Sigmoid colon (tissue), 7 donors: Measurements from ENCODE around the gene TBC1D3D. TPM values are rescaled to one million over a fixed set of nuclear protein-coding genes. Genes with fewer than 3 reads are reported as not detected.
"Not testable (repeated sequence)": the region's sequence is repeated elsewhere in the genome, so short reads cannot be mapped to it uniquely, and the experiment has no call there.

ENCODE experiments used
- DNase-seq: peaks from one replicate; pipeline ENCODE4 v3.0.0-alpha.2; 2019
- H3K27ac ChIP-seq, 4 donors: fragments of 200-600 bp; sonication (generic); one replicate each; pipeline ENCODE4 v1.5.1; 2016 to 2019; ENCODE audit warnings: mild to moderate bottlenecking in 1 of 4
- H3K27me3 ChIP-seq, 3 donors: fragments of 200-600 bp; sonication (generic); one replicate each; pipeline ENCODE4 v1.5.1; 2019; ENCODE audit warnings: mild to moderate bottlenecking in 1 of 3
- H3K36me3 ChIP-seq, 4 donors: fragments of 200-600 bp; sonication (generic); one replicate each; pipeline ENCODE4 v1.5.1; 2016 to 2019
- H3K4me1 ChIP-seq, 4 donors: fragments of 200-600 bp; sonication (generic); one replicate each; pipeline ENCODE4 v1.5.1; 2017 to 2019
- H3K4me3 ChIP-seq, 4 donors: fragments of 200-600 bp; sonication (generic); one replicate each; pipeline ENCODE4 v1.5.1; 2017 to 2019; ENCODE audit warnings: mild to moderate bottlenecking in 2 of 4, moderate library complexity in 1 of 4
- H3K9me3 ChIP-seq, 4 donors: fragments of 200-600 bp in 3 of 4; sonication (generic) in 3 of 4; one replicate each; pipeline versions ENCODE4 v1.5.1 to v1.6.1; 2013 to 2019
- WGBS, 2 donors: extraction: QIAGEN DNeasy Blood & Tissue Kit; methylation state at CpG; one replicate each; pipeline ENCODE4 v1.1.7; 2013; 5-methylcytosine and 5-hydroxymethylcytosine counted together
- intact Hi-C: fragments of 100-400 bp; cut with DNase I; formaldehyde crosslinking; loops from one replicate; pipeline ENCODE4 v1.15.1; 2023
- polyA plus RNA-seq, 3 donors: library from polyadenylated mRNA; stranded (reverse); fragments of 200-250 nt; gene quantifications; one replicate each; pipeline ENCODE4 v1.2.3, GENCODE V29; 2013
- total RNA-seq, 4 donors: library from RNA; depleted of rRNA; stranded (reverse); fragments of >200 nt; gene quantifications; one replicate each; pipeline ENCODE4 v1.1.0, GENCODE V29; 2016
- donor health status: healthy with polysubstance abuse.
- donor health status: Bipolar disorder and iron deficiency.
- donor health status: healthy.

The TBC1D3D gene
- total RNA-seq (not detected), polyA plus RNA-seq (1 to 10 TPM in 1 of 3 donors, not detected in 2; 2.1 TPM)

DNA sequence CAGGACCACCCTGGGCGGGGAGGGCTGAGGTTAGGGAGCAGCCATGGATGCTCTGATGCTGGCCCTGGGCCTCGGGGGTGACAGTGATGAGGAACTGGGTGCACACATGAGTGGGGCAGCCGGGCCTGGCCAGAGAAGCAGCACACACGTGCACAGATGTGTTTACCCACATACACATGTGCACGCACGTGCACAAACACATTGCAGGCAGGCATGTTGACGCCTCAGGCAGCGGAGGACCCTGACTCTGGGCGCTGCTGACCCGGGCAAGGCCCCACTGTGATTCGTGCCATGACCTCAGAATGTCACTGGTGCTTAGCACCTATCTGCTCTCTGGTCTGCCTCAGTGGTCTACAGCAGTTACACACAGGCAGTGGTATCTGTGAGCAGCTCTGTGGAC is at the start of gene TBC1D3D:
TBC1D3D (plus strand) TSS at position 301 of the 400 bp plus-strand sequence. CDS start 1,585 bp downstream, outside the sequence.
- DNase-seq, H3K36me3 ChIP-seq, H3K27me3 ChIP-seq, H3K9me3 ChIP-seq, H3K4me3 ChIP-seq, intact Hi-C loops, H3K4me1 ChIP-seq, H3K27ac ChIP-seq: not testable (repeated sequence)
- WGBS, 2 donors: no CpG with 5 or more reads among the region's 11 CpGs

DNA sequence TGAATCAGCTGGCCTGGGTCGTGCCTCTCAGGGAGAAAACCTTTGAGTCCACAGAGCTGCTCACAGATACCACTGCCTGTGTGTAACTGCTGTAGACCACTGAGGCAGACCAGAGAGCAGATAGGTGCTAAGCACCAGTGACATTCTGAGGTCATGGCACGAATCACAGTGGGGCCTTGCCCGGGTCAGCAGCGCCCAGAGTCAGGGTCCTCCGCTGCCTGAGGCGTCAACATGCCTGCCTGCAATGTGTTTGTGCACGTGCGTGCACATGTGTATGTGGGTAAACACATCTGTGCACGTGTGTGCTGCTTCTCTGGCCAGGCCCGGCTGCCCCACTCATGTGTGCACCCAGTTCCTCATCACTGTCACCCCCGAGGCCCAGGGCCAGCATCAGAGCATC is 14.8 kb upstream of the TBC1D3D start, which contains the start of gene TBC1D3L:
TBC1D3L (minus strand) TSS at position 101 of the 400 bp plus-strand sequence. CDS start 1,540 bp downstream, outside the sequence.
- intact Hi-C loops, H3K9me3 ChIP-seq, H3K27me3 ChIP-seq, H3K4me1 ChIP-seq, H3K27ac ChIP-seq, H3K36me3 ChIP-seq, DNase-seq, H3K4me3 ChIP-seq: not testable (repeated sequence)
- WGBS, 2 donors: no CpG with 5 or more reads among the region's 11 CpGs

Other genes starting within 250 kb of the TBC1D3D start
- gene TBC1D3K, start 79.6 kb upstream of the TBC1D3D start, total RNA-seq: not detected
- gene TBC1D3K, start 79.6 kb upstream of the TBC1D3D start, polyA plus RNA-seq: not detected
- gene TBC1D3L, start 14.9 kb upstream of the TBC1D3D start, total RNA-seq: 10 to 100 TPM in 3 of 4 donors, 1 to 10 TPM in 1; 7.1 to 20.8 (median 10.5) TPM
- gene TBC1D3L, start 14.9 kb upstream of the TBC1D3D start, polyA plus RNA-seq: 1 to 10 TPM; 2.1 to 8.5 (median 4.2) TPM
- not detected for gene TBC1D3C, start 64.7 kb downstream of the TBC1D3D start, total RNA-seq
- 1 to 10 TPM in 1 of 3 donors, not detected in 2; 3.0 TPM for gene TBC1D3C, start 64.7 kb downstream of the TBC1D3D start, polyA plus RNA-seq
- not detected for gene TBC1D3E, start 124.0 kb downstream of the TBC1D3D start, total RNA-seq
- gene TBC1D3E, start 124.0 kb downstream of the TBC1D3D start, polyA plus RNA-seq: not detected
- gene TBC1D3, start 188.6 kb downstream of the TBC1D3D start, total RNA-seq: not detected
- gene TBC1D3, start 188.6 kb downstream of the TBC1D3D start, polyA plus RNA-seq: not detected